Hepatocyte (in vitro differentiated cells): Measurements from ENCODE around the gene ZNF407. TPM values are rescaled to one million over a fixed set of nuclear protein-coding genes. Genes with fewer than 3 reads are reported as not detected.

Experiments used
- DNase-seq: peaks from one replicate; pipeline ENCODE4 v3.0.0-alpha.2; 2016; ENCODE audit warnings: low spot score
- H2AFZ ChIP-seq: fragments of 200-600 bp; sonication (generic); 2 replicates; pipeline ENCODE4 v1.6.0; 2016; ENCODE audit warnings: antibody characterized with exemption, mild to moderate bottlenecking
- H3K27ac ChIP-seq: fragments of 200-600 bp; sonication (generic); 2 replicates; pipeline ENCODE4 v1.5.1; 2016; ENCODE audit warnings: mild to moderate bottlenecking
- H3K27me3 ChIP-seq: fragments of 200-600 bp; sonication (generic); 2 replicates; pipeline ENCODE4 v1.6.1; 2016
- H3K36me3 ChIP-seq: fragments of 200-600 bp; sonication (generic); replicated peaks from 2 replicates; pipeline ENCODE4 v1.5.1; 2016; ENCODE audit warnings: low read depth; ENCODE audit not compliant: insufficient read depth
- H3K4me1 ChIP-seq: fragments of 200-600 bp; sonication (generic); 2 replicates; pipeline ENCODE4 v1.5.1; 2016; ENCODE audit warnings: mild to moderate bottlenecking, moderate library complexity; ENCODE audit not compliant: insufficient read depth
- H3K4me2 ChIP-seq: fragments of 200-600 bp; sonication (generic); 2 replicates; pipeline ENCODE4 v1.6.0; 2016
- H3K4me3 ChIP-seq: fragments of 200-600 bp; sonication (generic); 2 replicates; pipeline ENCODE4 v1.5.1; 2016; ENCODE audit warnings: mild to moderate bottlenecking
- H3K79me2 ChIP-seq: fragments of 200-600 bp; sonication (generic); 2 replicates; pipeline ENCODE4 v1.6.0; 2017; ENCODE audit warnings: mild to moderate bottlenecking
- H3K9me2 ChIP-seq: fragments of 200-600 bp; sonication (generic); replicated peaks from 2 replicates; pipeline ENCODE4 v1.6.0; 2017; ENCODE audit warnings: mild to moderate bottlenecking; ENCODE audit not compliant: insufficient read depth
- H3K9me3 ChIP-seq: fragments of 200-600 bp; sonication (generic); 2 replicates; pipeline ENCODE4 v1.5.1; 2016; ENCODE audit warnings: low read depth, mild to moderate bottlenecking
- H4K20me1 ChIP-seq: fragments of 200-600 bp; sonication (generic); 2 replicates; pipeline ENCODE4 v1.6.0; 2016; ENCODE audit warnings: mild to moderate bottlenecking; ENCODE audit not compliant: insufficient read depth, poor library complexity, severe bottlenecking
- CTCF ChIP-seq: fragments of 200-600 bp; sonication (generic); IDR thresholded peaks from 2 replicates; pipeline ENCODE4 v1.5.1; 2016; ENCODE audit warnings: antibody characterized with exemption, mild to moderate bottlenecking; ENCODE audit not compliant: poor library complexity
- EZH2 ChIP-seq: fragments of 200-600 bp; sonication (generic); IDR thresholded peaks from 2 replicates; pipeline ENCODE4 v1.6.1; 2016; ENCODE audit warnings: antibody characterized with exemption, mild to moderate bottlenecking, borderline replicate concordance
- EZH2phosphoT487 ChIP-seq: fragments of 200-600 bp; sonication (generic); IDR thresholded peaks from one replicate; pipeline ENCODE4 v1.6.1; 2018; ENCODE audit warnings: antibody characterized with exemption, mild to moderate bottlenecking, low read depth, moderate library complexity; ENCODE audit not compliant: unreplicated experiment, severe bottlenecking
- WGBS: methylation state at CpG from one replicate; pipeline ENCODE4 v1.1.6; 2016; ENCODE audit warnings: low lambda C conversion rate; ENCODE audit errors: missing lambda C conversion rate; 5-methylcytosine and 5-hydroxymethylcytosine counted together
- polyA plus RNA-seq: library from polyadenylated mRNA; unstranded; fragments of >200 nt; fragmentation: Nextera tagmentation; extraction: Ambion mirVana; gene quantifications from 2 replicates; pipeline ENCODE4 v1.2.1, GENCODE V29; 2016
- total RNA-seq: library from RNA; depleted of rRNA; stranded (reverse); fragments of >200 nt; gene quantifications from 2 replicates; pipeline ENCODE4 v1.2.3, GENCODE V29; 2014

The ZNF407 gene
- total and polyA plus RNA-seq, 2 experiments from 2014 or later = 3.2 to 12.4 TPM

- no peaks in the 10 kb centered on the region for H3K4me1 ChIP-seq
- no peak overlapping the region for H3K4me3 ChIP-seq
- no peaks in the 10 kb centered on the region for H4K20me1 ChIP-seq
- 80% methylated on average over 6 of the region's 6 CpGs for WGBS
- H3K79me2 ChIP-seq = no peaks in the 10 kb centered on the region
- H3K27ac ChIP-seq = no peak overlapping the region
- H3K36me3 ChIP-seq = no peaks in the 10 kb centered on the region
- no peak overlapping the region for H3K4me2 ChIP-seq
- DNase-seq = no peak
- no peaks in the 10 kb centered on the region for H3K9me3 ChIP-seq
- TF ChIP-seq EZH2phosphoT487 (no peak), EZH2 (no peak), CTCF (no peak)
- H2AFZ ChIP-seq = no peak overlapping the region
- H3K9me2 ChIP-seq = no peaks in the 10 kb centered on the region
- no peaks in the 10 kb centered on the region for H3K27me3 ChIP-seq
Measured at GRCh38 chr18:74936343-74936742, 338.7 kb downstream of the ZNF407 start.

- Histone ChIP-seq H3K4me3 (no peak overlapping the region), H3K4me1 (no peaks in the 10 kb centered on the region), H3K27ac (no peak overlapping the region), H3K9me3 (no peaks in the 10 kb centered on the region), H4K20me1 (no peaks in the 10 kb centered on the region), H3K79me2 (no peaks in the 10 kb centered on the region), H3K27me3 (no peaks in the 10 kb centered on the region), H3K4me2 (no peak overlapping the region), H2AFZ (no peak overlapping the region), H3K9me2 (no peaks in the 10 kb centered on the region), H3K36me3 (no peaks in the 10 kb centered on the region)
- TF ChIP-seq CTCF (no peak), EZH2phosphoT487 (no peak), EZH2 (no peak)
- WGBS = 91% methylated on average over 1 of the region's 1 CpG
- DNase-seq = no peak
Measured at GRCh38 chr18:74937291-74937690, 339.6 kb downstream of the ZNF407 start.

GRCh38 chr18:74940856-74941255 lies 343.2 kb downstream of the ZNF407 start:
- Histone ChIP-seq H3K27me3 (no peaks in the 10 kb centered on the region), H3K9me3 (no peaks in the 10 kb centered on the region), H3K4me1 (peaks cover 7% of the 10 kb centered on the region), H3K4me3 (no peak overlapping the region), H4K20me1 (no peaks in the 10 kb centered on the region), H3K27ac (no peak overlapping the region), H3K36me3 (no peaks in the 10 kb centered on the region), H3K4me2 (no peak overlapping the region), H2AFZ (no peak overlapping the region), H3K79me2 (no peaks in the 10 kb centered on the region), H3K9me2 (no peaks in the 10 kb centered on the region)
- TF ChIP-seq CTCF = no peak
- no peak for TF ChIP-seq EZH2phosphoT487
- no peak for TF ChIP-seq EZH2
- no peak for DNase-seq
- 91% methylated on average over 5 of the region's 5 CpGs for WGBS

GRCh38 chr18:74942319-74942910 lies 344.7 kb downstream of the ZNF407 start:
- Histone ChIP-seq H3K9me3 (no peaks in the 10 kb centered on the region), H3K27ac (no peak overlapping the region), H4K20me1 (no peaks in the 10 kb centered on the region), H3K9me2 (no peaks in the 10 kb centered on the region), H3K27me3 (no peaks in the 10 kb centered on the region), H2AFZ (no peak overlapping the region), H3K4me3 (no peak overlapping the region), H3K4me1 (peaks cover 7% of the 10 kb centered on the region), H3K4me2 (no peak overlapping the region), H3K36me3 (no peaks in the 10 kb centered on the region), H3K79me2 (no peaks in the 10 kb centered on the region)
- TF ChIP-seq EZH2phosphoT487 (no peak), CTCF (no peak), EZH2 (no peak)
- DNase-seq = no peak
- WGBS = 82% methylated on average over 9 of the region's 9 CpGs
